ENCODE measurements around the gene TSR1. TPM values are rescaled to one million over a fixed set of nuclear protein-coding genes. Genes with fewer than 3 reads are reported as not detected.

Gene TSR1
- total RNA-seq, 6 experiments from 2014 or later: 35.9 to 43.2 (median 37.6) TPM

GRCh38 chr17:2376107-2376506 lies 39.9 kb upstream of the TSR1 start:
- no peaks in the 10 kb centered on the region for H3K9me3 Mint-ChIP-seq
- H3K27ac Mint-ChIP-seq: no peak overlapping the region
- H3K4me3 Mint-ChIP-seq: no peak overlapping the region
- H3K27me3 Mint-ChIP-seq (ENCODE audit: insufficient read depth): peaks cover 7% of the 10 kb centered on the region; the same call in 1 of the 2 replicates
- H3K4me1 Mint-ChIP-seq (ENCODE audit: low read depth): peaks cover 10% of the 10 kb centered on the region; the same call in 1 of the 2 replicates
- H3K36me3 Mint-ChIP-seq (ENCODE audit: low read depth): 0 out of 2 replicates have a peak, but pooled peaks cover 3% of the 10 kb centered on the region
- DNase-seq: no peak
- TF ChIP-seq CTCF (IDR thresholded peaks at IDR 0.05): no peak

- TF ChIP-seq CTCF (IDR thresholded peaks at IDR 0.05): no peak
- peaks cover 4% of the 10 kb centered on the region; the same call in 1 of the 2 replicates for H3K27me3 Mint-ChIP-seq (ENCODE audit: insufficient read depth)
- DNase-seq: no peak
- H3K9me3 Mint-ChIP-seq: no peaks in the 10 kb centered on the region
- peaks cover 4% of the 10 kb centered on the region; the same call in 1 of the 2 replicates for H3K4me1 Mint-ChIP-seq (ENCODE audit: low read depth)
- no peak overlapping the region for H3K27ac Mint-ChIP-seq
- no peak overlapping the region for H3K4me3 Mint-ChIP-seq
- 0 out of 2 replicates have a peak, but pooled peaks cover 3% of the 10 kb centered on the region for H3K36me3 Mint-ChIP-seq (ENCODE audit: low read depth)
Measured at GRCh38 chr17:2375406-2375805, 39.1 kb upstream of the TSR1 start.

- H3K9me3 Mint-ChIP-seq: no peaks in the 10 kb centered on the region
- H3K36me3 Mint-ChIP-seq (ENCODE audit: low read depth): 0 out of 2 replicates have a peak, but pooled peaks cover 7% of the 10 kb centered on the region
Measured at GRCh38 chr17:2374549-2375285, 38.5 kb upstream of the TSR1 start.

GRCh38 chr17:2373179-2373578 lies 36.9 kb upstream of the TSR1 start:
- H3K36me3 Mint-ChIP-seq (ENCODE audit: low read depth): 0 out of 2 replicates have a peak, but pooled peaks cover 4% of the 10 kb centered on the region
- no peak overlapping the region for H3K4me3 Mint-ChIP-seq
- peaks cover 2% of the 10 kb centered on the region; the same call in 1 of the 2 replicates for H3K27me3 Mint-ChIP-seq (ENCODE audit: insufficient read depth)
- DNase-seq: no peak
- no peaks in the 10 kb centered on the region for H3K9me3 Mint-ChIP-seq
- H3K4me1 Mint-ChIP-seq (ENCODE audit: low read depth): no peaks in the 10 kb centered on the region
- no peak for TF ChIP-seq CTCF (IDR thresholded peaks at IDR 0.05)
- H3K27ac Mint-ChIP-seq: no peak overlapping the region

More at GRCh38 chr17:2374549-2375285, 38.5 kb upstream of the TSR1 start:
- Mint-ChIP-seq H3K4me3 (no peak overlapping the region), H3K27me3 (ENCODE audit: insufficient read depth) (peaks cover 4% of the 10 kb centered on the region; the same call in 1 of the 2 replicates), H3K27ac (no peak overlapping the region), H3K4me1 (ENCODE audit: low read depth) (no peaks in the 10 kb centered on the region)
- no peak for TF ChIP-seq CTCF (IDR thresholded peaks at IDR 0.05)
- no peak for DNase-seq

GRCh38 chr17:2372681-2373080 lies 36.4 kb upstream of the TSR1 start:
- Mint-ChIP-seq H3K27me3 (ENCODE audit: insufficient read depth) (peaks cover 2% of the 10 kb centered on the region; the same call in 1 of the 2 replicates), H3K9me3 (no peaks in the 10 kb centered on the region), H3K27ac (no peak overlapping the region), H3K4me1 (ENCODE audit: low read depth) (no peaks in the 10 kb centered on the region), H3K4me3 (no peak overlapping the region; the same call in 1 of the 2 replicates), H3K36me3 (ENCODE audit: low read depth) (0 out of 2 replicates have a peak, but pooled peaks cover 4% of the 10 kb centered on the region)
- no peak for DNase-seq
- no peak for TF ChIP-seq CTCF (IDR thresholded peaks at IDR 0.05)
